VCaP (cell line): ENCODE data around the gene PLAGL2.

Source experiments
- H3K27ac ChIP-seq: fragments of 450-650 bp; 2 replicates; pipeline ENCODE4 v1.5.1; 2017
- TF ChIP-seq, protein P1 (sequence below): fragments of 450-650 bp; conservative IDR thresholded peaks from 2 replicates; pipeline ENCODE4 v1.5.1; 2017; ENCODE audit warnings: mild to moderate bottlenecking, moderate library complexity

The PLAGL2 gene

DNA sequence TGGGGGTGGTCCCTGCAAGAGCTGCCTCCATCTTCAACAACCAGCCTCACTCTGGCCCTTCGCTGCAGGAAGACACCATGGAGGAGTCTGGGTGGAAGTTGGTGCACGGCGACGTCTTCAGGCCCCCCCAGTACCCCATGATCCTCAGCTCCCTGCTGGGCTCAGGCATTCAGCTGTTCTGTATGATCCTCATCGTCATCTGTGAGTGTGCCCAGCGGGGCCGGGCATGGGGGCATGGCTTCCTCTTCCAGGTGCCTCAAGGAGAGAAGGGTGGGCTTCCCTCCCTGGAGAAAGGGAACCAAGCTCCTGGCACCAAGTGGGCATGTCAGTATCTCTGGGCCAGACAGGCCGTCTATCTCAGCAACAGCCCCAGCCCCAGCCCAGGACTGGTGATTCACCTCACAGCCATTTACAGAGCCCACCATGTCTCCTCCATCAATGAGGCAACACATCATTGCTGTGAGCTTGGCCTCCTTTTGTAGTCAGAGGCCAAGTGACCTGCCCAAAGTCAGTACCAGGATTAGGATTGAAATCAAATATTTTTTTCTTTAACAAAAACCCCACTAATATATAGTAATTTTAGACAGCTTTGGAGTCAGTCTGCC, 57.9 kb downstream of the PLAGL2 start:
- no peak overlapping the region for H3K27ac ChIP-seq
- TF ChIP-seq, protein P1, sequence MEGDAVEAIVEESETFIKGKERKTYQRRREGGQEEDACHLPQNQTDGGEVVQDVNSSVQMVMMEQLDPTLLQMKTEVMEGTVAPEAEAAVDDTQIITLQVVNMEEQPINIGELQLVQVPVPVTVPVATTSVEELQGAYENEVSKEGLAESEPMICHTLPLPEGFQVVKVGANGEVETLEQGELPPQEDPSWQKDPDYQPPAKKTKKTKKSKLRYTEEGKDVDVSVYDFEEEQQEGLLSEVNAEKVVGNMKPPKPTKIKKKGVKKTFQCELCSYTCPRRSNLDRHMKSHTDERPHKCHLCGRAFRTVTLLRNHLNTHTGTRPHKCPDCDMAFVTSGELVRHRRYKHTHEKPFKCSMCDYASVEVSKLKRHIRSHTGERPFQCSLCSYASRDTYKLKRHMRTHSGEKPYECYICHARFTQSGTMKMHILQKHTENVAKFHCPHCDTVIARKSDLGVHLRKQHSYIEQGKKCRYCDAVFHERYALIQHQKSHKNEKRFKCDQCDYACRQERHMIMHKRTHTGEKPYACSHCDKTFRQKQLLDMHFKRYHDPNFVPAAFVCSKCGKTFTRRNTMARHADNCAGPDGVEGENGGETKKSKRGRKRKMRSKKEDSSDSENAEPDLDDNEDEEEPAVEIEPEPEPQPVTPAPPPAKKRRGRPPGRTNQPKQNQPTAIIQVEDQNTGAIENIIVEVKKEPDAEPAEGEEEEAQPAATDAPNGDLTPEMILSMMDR: no peak

DNA sequence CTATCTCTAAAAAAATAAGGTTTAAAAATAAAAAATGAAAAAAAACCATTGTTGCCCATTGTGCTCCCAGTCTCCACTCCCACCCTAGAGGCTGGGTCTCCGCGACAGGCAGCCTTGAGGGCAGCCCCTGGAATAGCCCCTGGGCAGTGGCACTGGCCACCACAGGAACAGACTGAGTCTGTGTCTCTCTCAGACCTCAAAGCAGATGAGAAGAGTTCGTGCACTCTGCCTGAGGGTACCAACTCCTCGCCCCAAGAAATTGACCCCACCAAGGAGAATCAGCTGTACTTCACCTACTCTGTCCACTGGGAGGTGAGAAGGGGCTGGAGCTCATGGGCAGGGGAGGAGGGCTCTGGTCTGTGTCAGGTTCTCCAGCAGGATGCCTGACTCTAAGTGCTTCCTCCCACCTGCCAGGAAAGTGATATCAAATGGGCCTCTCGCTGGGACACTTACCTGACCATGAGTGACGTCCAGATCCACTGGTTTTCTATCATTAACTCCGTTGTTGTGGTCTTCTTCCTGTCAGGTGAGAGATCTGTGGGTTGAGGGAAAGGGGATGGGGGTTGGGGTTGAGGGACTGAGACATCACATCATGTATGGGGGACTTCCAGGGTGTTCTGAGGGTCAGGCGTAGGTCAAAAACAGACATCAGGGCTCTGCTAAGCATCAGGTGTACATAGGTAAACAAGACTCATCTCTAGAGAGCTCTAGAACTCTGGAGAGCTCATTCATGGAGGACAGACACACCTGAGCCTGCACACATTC, 62.5 kb downstream of the PLAGL2 start:
- TF ChIP-seq, protein P1: no peak
- no peak overlapping the region for H3K27ac ChIP-seq

DNA sequence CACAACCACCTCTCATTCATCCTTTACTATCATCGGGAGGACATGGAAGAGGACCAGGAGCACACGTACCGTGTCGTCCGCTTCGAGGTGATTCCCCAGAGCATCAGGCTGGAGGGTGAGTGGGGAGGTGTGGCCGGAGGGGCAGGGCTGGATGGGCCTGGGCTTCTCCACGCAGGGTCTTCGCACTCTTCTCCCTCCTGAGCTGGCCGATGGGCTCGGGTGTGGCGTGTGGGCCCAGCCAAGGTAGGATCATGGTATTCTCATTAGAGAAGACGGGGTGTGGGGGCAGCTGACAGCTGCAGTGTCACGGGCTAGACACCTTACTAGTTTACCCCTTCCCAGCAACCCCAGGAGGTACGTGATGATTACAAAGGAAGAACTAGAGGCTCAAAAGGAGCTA, 64.6 kb downstream of the PLAGL2 start:
- TF ChIP-seq, protein P1: no peak

More for the DNA sequence above, 64.6 kb downstream of the PLAGL2 start:
- H3K27ac ChIP-seq: no peak overlapping the region
